ENCODE data around the gene SMIM13.

DNA sequence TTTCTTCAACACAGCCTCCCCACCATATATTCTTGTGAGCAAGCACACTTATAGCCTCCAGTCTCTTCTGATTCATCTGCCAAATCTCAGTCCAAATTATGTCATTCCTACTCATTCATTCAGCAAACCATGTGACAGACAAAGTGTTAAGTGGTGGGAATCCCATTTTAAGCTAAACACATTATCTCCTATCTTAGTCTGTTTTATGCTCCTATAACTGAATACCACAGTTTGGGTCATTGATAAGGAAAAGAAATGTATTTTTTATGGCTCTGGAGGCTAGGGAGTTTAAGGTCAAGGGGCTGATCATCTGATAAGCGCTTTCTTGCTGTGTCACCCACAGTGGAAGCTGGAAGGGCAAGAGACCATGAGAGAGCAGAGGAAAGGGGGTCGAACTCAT is 23.9 kb upstream of the SMIM13 start:
- TF ChIP-seq, protein P1, sequence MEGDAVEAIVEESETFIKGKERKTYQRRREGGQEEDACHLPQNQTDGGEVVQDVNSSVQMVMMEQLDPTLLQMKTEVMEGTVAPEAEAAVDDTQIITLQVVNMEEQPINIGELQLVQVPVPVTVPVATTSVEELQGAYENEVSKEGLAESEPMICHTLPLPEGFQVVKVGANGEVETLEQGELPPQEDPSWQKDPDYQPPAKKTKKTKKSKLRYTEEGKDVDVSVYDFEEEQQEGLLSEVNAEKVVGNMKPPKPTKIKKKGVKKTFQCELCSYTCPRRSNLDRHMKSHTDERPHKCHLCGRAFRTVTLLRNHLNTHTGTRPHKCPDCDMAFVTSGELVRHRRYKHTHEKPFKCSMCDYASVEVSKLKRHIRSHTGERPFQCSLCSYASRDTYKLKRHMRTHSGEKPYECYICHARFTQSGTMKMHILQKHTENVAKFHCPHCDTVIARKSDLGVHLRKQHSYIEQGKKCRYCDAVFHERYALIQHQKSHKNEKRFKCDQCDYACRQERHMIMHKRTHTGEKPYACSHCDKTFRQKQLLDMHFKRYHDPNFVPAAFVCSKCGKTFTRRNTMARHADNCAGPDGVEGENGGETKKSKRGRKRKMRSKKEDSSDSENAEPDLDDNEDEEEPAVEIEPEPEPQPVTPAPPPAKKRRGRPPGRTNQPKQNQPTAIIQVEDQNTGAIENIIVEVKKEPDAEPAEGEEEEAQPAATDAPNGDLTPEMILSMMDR (conservative IDR thresholded peaks at IDR 0.05; ENCODE audit: low read depth, low read length), result no peak
- no peak for TF ChIP-seq RCOR1 (IDR thresholded peaks at IDR 0.05; ENCODE audit: insufficient replicate concordance, low read length)
- TF ChIP-seq, protein P2, sequence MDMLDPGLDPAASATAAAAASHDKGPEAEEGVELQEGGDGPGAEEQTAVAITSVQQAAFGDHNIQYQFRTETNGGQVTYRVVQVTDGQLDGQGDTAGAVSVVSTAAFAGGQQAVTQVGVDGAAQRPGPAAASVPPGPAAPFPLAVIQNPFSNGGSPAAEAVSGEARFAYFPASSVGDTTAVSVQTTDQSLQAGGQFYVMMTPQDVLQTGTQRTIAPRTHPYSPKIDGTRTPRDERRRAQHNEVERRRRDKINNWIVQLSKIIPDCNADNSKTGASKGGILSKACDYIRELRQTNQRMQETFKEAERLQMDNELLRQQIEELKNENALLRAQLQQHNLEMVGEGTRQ (IDR thresholded peaks at IDR 0.05; ENCODE audit: low read depth, low read length), result no peak
